H9 (cell line): ENCODE results near the gene CDH22. TPM values are rescaled to one million over a fixed set of nuclear protein-coding genes. Genes with fewer than 3 reads are reported as not detected.

Source experiments
- DNase-seq: peaks from one replicate; pipeline ENCODE4 v3.0.0-alpha.2; 2017
- H2AFZ ChIP-seq: one replicate; pipeline ENCODE4 v1.6.1; 2013; ENCODE audit warnings: mild to moderate bottlenecking, low read length, control low read depth, moderate library complexity
- H2AK5ac ChIP-seq: 2 replicates; pipeline ENCODE4 v1.6.1; 2013; ENCODE audit warnings: low read length, control low read depth, mixed read lengths; ENCODE audit not compliant: insufficient read length
- H2BK120ac ChIP-seq: one replicate; pipeline ENCODE4 v1.6.1; 2013; ENCODE audit warnings: low read depth, mild to moderate bottlenecking, low read length, control low read depth, inconsistent platforms; ENCODE audit not compliant: poor library complexity, severe bottlenecking
- H2BK12ac ChIP-seq: 2 replicates; pipeline ENCODE4 v1.6.1; 2013; ENCODE audit warnings: low read length, control low read depth, mixed read lengths, low read depth; ENCODE audit not compliant: insufficient read length
- H2BK15ac ChIP-seq: 2 replicates; pipeline ENCODE4 v1.6.1; 2013; ENCODE audit warnings: low read depth, low read length, control low read depth
- H2BK20ac ChIP-seq: one replicate; pipeline ENCODE4 v1.6.1; 2013; ENCODE audit warnings: low read depth, mild to moderate bottlenecking, low read length, control low read depth, inconsistent platforms; ENCODE audit not compliant: poor library complexity, severe bottlenecking
- H2BK5ac ChIP-seq: 2 replicates; pipeline ENCODE4 v1.6.1; 2013; ENCODE audit warnings: low read length, control low read depth, mixed read lengths; ENCODE audit not compliant: insufficient read length
- H3K14ac ChIP-seq: 2 replicates; pipeline ENCODE4 v1.6.1; 2013; ENCODE audit warnings: low read length, control low read depth; ENCODE audit not compliant: insufficient read depth
- H3K18ac ChIP-seq: 2 replicates; pipeline ENCODE4 v1.6.1; 2013; ENCODE audit warnings: low read depth, mild to moderate bottlenecking, mixed read lengths, low read length, control low read depth; ENCODE audit not compliant: insufficient read length
- H3K23ac ChIP-seq: 2 replicates; pipeline ENCODE4 v1.6.1; 2013; ENCODE audit warnings: low read length, control low read depth, mixed read lengths, low read depth; ENCODE audit not compliant: insufficient read length
- H3K23me2 ChIP-seq: 2 replicates; pipeline ENCODE4 v1.6.1; 2013; ENCODE audit warnings: low read depth, mild to moderate bottlenecking, mixed read lengths, low read length, control low read depth; ENCODE audit not compliant: insufficient read length, poor library complexity, severe bottlenecking
- H3K27ac ChIP-seq: 2 replicates; pipeline ENCODE4 v1.5.1; 2013; ENCODE audit warnings: low read length, control low read depth, mixed read lengths, low read depth; ENCODE audit not compliant: insufficient read length
- H3K27me3 ChIP-seq: 2 replicates; pipeline ENCODE4 v1.6.1; 2013; ENCODE audit warnings: low read length, control low read depth, inconsistent platforms; ENCODE audit not compliant: insufficient read depth
- H3K4ac ChIP-seq: 2 replicates; pipeline ENCODE4 v1.6.1; 2013; ENCODE audit warnings: low read depth, mild to moderate bottlenecking, control low read depth, inconsistent platforms, low read length, moderate library complexity
- H3K4me1 ChIP-seq: 2 replicates; pipeline ENCODE4 v1.6.1; 2013; ENCODE audit warnings: low read length, control low read depth, inconsistent platforms; ENCODE audit not compliant: insufficient read depth
- H3K4me2 ChIP-seq: 2 replicates; pipeline ENCODE4 v1.6.1; 2013; ENCODE audit warnings: low read length, control low read depth, mixed read lengths; ENCODE audit not compliant: insufficient read length, insufficient read depth
- H3K56ac ChIP-seq: 2 replicates; pipeline ENCODE4 v1.6.1; 2013; ENCODE audit warnings: low read depth, mild to moderate bottlenecking, mixed read lengths, low read length, control low read depth; ENCODE audit not compliant: insufficient read length
- H3K79me1 ChIP-seq: 2 replicates; pipeline ENCODE4 v1.6.1; 2013; ENCODE audit warnings: low read depth, mild to moderate bottlenecking, moderate library complexity, low read length, control low read depth, inconsistent platforms; ENCODE audit not compliant: insufficient read depth, poor library complexity, severe bottlenecking
- H3K79me2 ChIP-seq: 2 replicates; pipeline ENCODE4 v1.6.1; 2013; ENCODE audit warnings: low read length, control low read depth, inconsistent platforms; ENCODE audit not compliant: insufficient read depth
- H3K9ac ChIP-seq: 2 replicates; pipeline ENCODE4 v1.6.1; 2013; ENCODE audit warnings: low read length, control low read depth, mixed read lengths; ENCODE audit not compliant: insufficient read length; ENCODE audit errors: extremely low read depth
- H3K9me3 ChIP-seq: one replicate; pipeline ENCODE4 v1.6.1; 2013; ENCODE audit warnings: low read depth, low read length, inconsistent platforms; ENCODE audit not compliant: control insufficient read depth
- H3T11ph ChIP-seq: one replicate; pipeline ENCODE4 v1.6.1; 2013; ENCODE audit warnings: mild to moderate bottlenecking, low read length, control low read depth, inconsistent platforms
- H4K20me1 ChIP-seq: one replicate; pipeline ENCODE4 v1.6.1; 2013; ENCODE audit not compliant: control insufficient read depth, insufficient read length, insufficient read depth
- H4K5ac ChIP-seq: 2 replicates; pipeline ENCODE4 v1.6.1; 2013; ENCODE audit warnings: low read depth, mild to moderate bottlenecking, mixed read lengths, low read length, control low read depth; ENCODE audit not compliant: insufficient read length
- H4K8ac ChIP-seq: replicated peaks from 2 replicates; pipeline ENCODE4 v1.6.1; 2013; ENCODE audit warnings: low read length, control low read depth, mixed read lengths, low read depth; ENCODE audit not compliant: insufficient read length
- H4K91ac ChIP-seq: 2 replicates; pipeline ENCODE4 v1.6.1; 2013; ENCODE audit warnings: low read depth, mild to moderate bottlenecking, moderate library complexity, mixed read lengths, low read length, control low read depth; ENCODE audit not compliant: insufficient read length
- H3K27ac Mint-ChIP-seq, 3 experiments: 2 replicates in 2 of 3; 3 replicates in 1 of 3; pipeline ENCODE4 v1.8.0; 2020 to 2021; ENCODE audit warnings: mixed read lengths in 3 of 3, mild to moderate bottlenecking in 1 of 3, moderate library complexity in 1 of 3
- H3K27me3 Mint-ChIP-seq: 2 replicates; pipeline ENCODE4 v1.8.0; 2021; ENCODE audit warnings: low read depth, mild to moderate bottlenecking, moderate library complexity, mixed read lengths
- H3K36me3 Mint-ChIP-seq, 3 experiments: 2 replicates in 2 of 3; 3 replicates in 1 of 3; pipeline ENCODE4 v1.8.0; 2020 to 2021; ENCODE audit warnings: low read depth in 3 of 3, mixed read lengths in 3 of 3; ENCODE audit not compliant: insufficient read depth in 1 of 3
- H3K4me1 Mint-ChIP-seq, 2 experiments: 2 replicates each; pipeline ENCODE4 v1.8.0; 2020; ENCODE audit warnings: mixed read lengths in 2 of 2
- H3K4me3 Mint-ChIP-seq, 2 experiments: 2 replicates in 1 of 2; 3 replicates in 1 of 2; pipeline ENCODE4 v1.8.0; 2020 to 2021; ENCODE audit warnings: mild to moderate bottlenecking in 2 of 2, mixed read lengths in 2 of 2, moderate library complexity in 1 of 2
- H3K9me3 Mint-ChIP-seq, 2 experiments: 2 replicates in 1 of 2; 3 replicates in 1 of 2; pipeline ENCODE4 v1.8.0; 2020; ENCODE audit warnings: mild to moderate bottlenecking in 2 of 2, mixed read lengths in 2 of 2, moderate library complexity in 1 of 2
- WGBS: extraction: QIAGEN DNeasy Blood & Tissue Kit; methylation state at CpG from one replicate; pipeline ENCODE4 v1.1.7; 2013; ENCODE audit warnings: missing lambda C conversion rate, low lambda C conversion rate, mixed read lengths; ENCODE audit not compliant: insufficient read length; ENCODE audit errors: extremely low coverage; 5-methylcytosine and 5-hydroxymethylcytosine counted together
- total RNA-seq: library from RNA; stranded (reverse); gene quantifications from 2 replicates; pipeline ENCODE4 v1.2.1, GENCODE V29; 2021
- TF ChIP-seq, protein P1 (sequence below): fragments of 200-600 bp; sonication (generic); conservative IDR thresholded peaks from 3 replicates; pipeline ENCODE4 v1.8.0; 2021; ENCODE audit warnings: antibody characterized with exemption, mild to moderate bottlenecking

CDH22 gene
- total RNA-seq, 1 experiment from 2014 or later, result not detected

DNA sequence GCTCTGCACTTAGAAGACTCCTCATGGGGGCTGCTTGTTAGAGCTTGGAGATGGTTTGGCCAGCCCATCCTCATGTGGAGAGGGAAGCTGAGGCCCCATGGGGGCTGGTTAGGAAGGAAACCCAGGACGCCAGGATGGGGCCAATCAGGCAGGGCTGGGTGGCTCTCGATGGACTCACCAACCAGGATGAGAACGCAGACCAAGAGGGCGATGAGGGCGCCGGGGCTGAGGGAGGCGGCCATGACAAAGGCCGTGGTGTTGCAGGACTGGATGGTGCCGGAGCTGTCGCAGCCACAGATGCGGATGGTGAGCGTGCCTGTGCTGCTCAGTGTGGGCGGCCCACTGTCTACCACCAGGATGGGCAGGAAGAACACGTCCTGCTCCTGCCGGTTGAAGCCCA is 130.5 kb downstream of the CDH22 start:
- WGBS, result no CpG with 5 or more reads among the region's 15 CpGs
- no peak overlapping the region for H3K23ac ChIP-seq
- H3K27ac ChIP-seq, result no peak overlapping the region
- H3K18ac ChIP-seq, result no peak overlapping the region
- H2BK20ac ChIP-seq, result no peak overlapping the region
- H2AFZ ChIP-seq, result no peak overlapping the region
- Mint-ChIP-seq H3K27ac (no peak overlapping the region), H3K9me3 (no peaks in the 10 kb centered on the region; a peak in 1 of 5 replicates), H3K4me3 (no peak overlapping the region), H3K27me3 (peaks cover 59% of the 10 kb centered on the region), H3K4me1 (no peaks in the 10 kb centered on the region), H3K36me3 (no peaks in the 10 kb centered on the region)
- no peaks in the 10 kb centered on the region for H4K20me1 ChIP-seq
- no peak overlapping the region for H3K4ac ChIP-seq
- H3T11ph ChIP-seq, result no peak overlapping the region
- DNase-seq, result no peak
- no peak overlapping the region; the same call in 1 of the 2 replicates for H3K14ac ChIP-seq
- no peaks in the 10 kb centered on the region for H3K79me2 ChIP-seq
- H3K56ac ChIP-seq, result no peak overlapping the region
- no peaks in the 10 kb centered on the region for H3K23me2 ChIP-seq
- no peak overlapping the region for H2BK5ac ChIP-seq
- no peak overlapping the region for H2BK120ac ChIP-seq
- H3K9ac ChIP-seq, result no peak overlapping the region
- TF ChIP-seq, protein P1, sequence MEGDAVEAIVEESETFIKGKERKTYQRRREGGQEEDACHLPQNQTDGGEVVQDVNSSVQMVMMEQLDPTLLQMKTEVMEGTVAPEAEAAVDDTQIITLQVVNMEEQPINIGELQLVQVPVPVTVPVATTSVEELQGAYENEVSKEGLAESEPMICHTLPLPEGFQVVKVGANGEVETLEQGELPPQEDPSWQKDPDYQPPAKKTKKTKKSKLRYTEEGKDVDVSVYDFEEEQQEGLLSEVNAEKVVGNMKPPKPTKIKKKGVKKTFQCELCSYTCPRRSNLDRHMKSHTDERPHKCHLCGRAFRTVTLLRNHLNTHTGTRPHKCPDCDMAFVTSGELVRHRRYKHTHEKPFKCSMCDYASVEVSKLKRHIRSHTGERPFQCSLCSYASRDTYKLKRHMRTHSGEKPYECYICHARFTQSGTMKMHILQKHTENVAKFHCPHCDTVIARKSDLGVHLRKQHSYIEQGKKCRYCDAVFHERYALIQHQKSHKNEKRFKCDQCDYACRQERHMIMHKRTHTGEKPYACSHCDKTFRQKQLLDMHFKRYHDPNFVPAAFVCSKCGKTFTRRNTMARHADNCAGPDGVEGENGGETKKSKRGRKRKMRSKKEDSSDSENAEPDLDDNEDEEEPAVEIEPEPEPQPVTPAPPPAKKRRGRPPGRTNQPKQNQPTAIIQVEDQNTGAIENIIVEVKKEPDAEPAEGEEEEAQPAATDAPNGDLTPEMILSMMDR, result no peak
- no peaks in the 10 kb centered on the region for H3K4me1 ChIP-seq
- no peak overlapping the region for H4K8ac ChIP-seq
- H4K91ac ChIP-seq, result no peak overlapping the region
- no peak overlapping the region for H4K5ac ChIP-seq
- H2AK5ac ChIP-seq, result no peak overlapping the region
- H3K4me2 ChIP-seq, result no peak overlapping the region
- H2BK12ac ChIP-seq, result no peak overlapping the region
- H3K27me3 ChIP-seq, result peaks cover 12% of the 10 kb centered on the region
- no peaks in the 10 kb centered on the region for H3K9me3 ChIP-seq
- H2BK15ac ChIP-seq, result no peak overlapping the region
- no peaks in the 10 kb centered on the region for H3K79me1 ChIP-seq
